Stimulated activated CD4-positive, alpha-beta T cell treated with anti-CD3 and anti-CD28 coated beads, Interleukin-2, amount 100 ng/mL, for 48 hours (primary cell): ENCODE measurements around the gene SENP7.
"Not testable (repeated sequence)": the region's sequence is repeated elsewhere in the genome, so short reads cannot be mapped to it uniquely, and the experiment has no call there.

ENCODE experiments used
- DNase-seq, 2 donors: peaks; one replicate each; pipeline ENCODE4 v3.0.0-alpha.2; 2020

SENP7 gene

GRCh38 chr3:101320475-101320874 lies 192.5 kb downstream of the SENP7 start, which contains the start of gene IMPG2:
TSS of gene IMPG2 (minus strand) at chr3:101320575. CDS start at chr3:101320372, 203 bp downstream.
- DNase-seq = no peak

GRCh38 chr3:101319531-101319930 lies 193.5 kb downstream of the SENP7 start:
- no peak for DNase-seq

GRCh38 chr3:101312545-101312944 lies 200.5 kb downstream of the SENP7 start:
- no peak for DNase-seq

- DNase-seq = no peak
Observed at GRCh38 chr3:101311676-101312075, 201.3 kb downstream of the SENP7 start.

GRCh38 chr3:101310978-101311375 lies 202.0 kb downstream of the SENP7 start:
- no peak for DNase-seq

GRCh38 chr3:101308147-101308772 lies 204.8 kb downstream of the SENP7 start:
- DNase-seq = not testable (repeated sequence)

- no peak for DNase-seq
Observed at GRCh38 chr3:101303836-101304235, 209.2 kb downstream of the SENP7 start.

GRCh38 chr3:101303089-101303731 lies 209.8 kb downstream of the SENP7 start:
- no peak for DNase-seq

- DNase-seq = no peak
Observed at GRCh38 chr3:101300073-101300472, 212.9 kb downstream of the SENP7 start.

- no peak for DNase-seq
Observed at GRCh38 chr3:101292027-101292426, 221.0 kb downstream of the SENP7 start.

GRCh38 chr3:101288294-101288693 lies 224.7 kb downstream of the SENP7 start:
- no peak for DNase-seq

GRCh38 chr3:101284757-101285156 lies 228.3 kb downstream of the SENP7 start:
- DNase-seq = no peak

GRCh38 chr3:101281521-101282030 lies 231.4 kb downstream of the SENP7 start:
- DNase-seq = no peak

- DNase-seq = no peak
Observed at GRCh38 chr3:101279765-101280385, 233.1 kb downstream of the SENP7 start.

- no peak for DNase-seq
Observed at GRCh38 chr3:101279162-101279561, 233.8 kb downstream of the SENP7 start.

- DNase-seq = no peak
Observed at GRCh38 chr3:101278727-101279126, 234.3 kb downstream of the SENP7 start.
